Tibial nerve (tissue), 4 donors: ENCODE results near the gene MAPK13.

Experiments
- CTCF ChIP-seq, 5 experiments: fragments of 200-600 bp in 3 of 5; fragments of 450-650 bp in 2 of 5; sonication (generic) in 3 of 5; IDR thresholded peaks; one replicate each; pipeline ENCODE4 v1.5.1; 2016 to 2019; ENCODE audit warnings: antibody characterized with exemption in 5 of 5, mild to moderate bottlenecking in 3 of 5, moderate library complexity in 2 of 5
- EP300 ChIP-seq, 2 donors: sonication (generic); formaldehyde crosslinking; IDR thresholded peaks; one replicate each; pipeline ENCODE4 v1.6.1; 2017; ENCODE audit warnings: antibody characterized with exemption in 2 of 2, mild to moderate bottlenecking in 1 of 2
- POLR2A ChIP-seq, 2 donors: fragments of 450-650 bp; IDR thresholded peaks; one replicate each; pipeline ENCODE4 v1.6.1; 2017; ENCODE audit warnings: antibody characterized with exemption in 2 of 2, mild to moderate bottlenecking in 2 of 2, moderate library complexity in 2 of 2

GRCh38 chr6:36128793-36129192, 1.5 kb upstream of the MAPK13 start:
- TF ChIP-seq CTCF (IDR thresholded peaks at IDR 0.05): no peak
- no peak for TF ChIP-seq EP300 (IDR thresholded peaks at IDR 0.05)
- TF ChIP-seq POLR2A (IDR thresholded peaks at IDR 0.05): no peak
